HepG2 (cell line): ENCODE results near the gene FITM1. TPM values are rescaled to one million over a fixed set of nuclear protein-coding genes. Genes with fewer than 3 reads are reported as not detected.
A peak's percentile ranks its signal among the peaks of the same experiment; 100 is the strongest.

Source experiments
- CREM ChIP-seq, 2 experiments: sonication (generic) in 1 of 2; formaldehyde crosslinking in 1 of 2; IDR thresholded peaks; 2 replicates each; pipeline versions ENCODE4 v1.4.0 to v1.6.1; 2016 to 2020; ENCODE audit warnings: antibody characterized with exemption in 1 of 2, mild to moderate bottlenecking in 1 of 2, missing genetic modification reagents in 1 of 2
- CSRNP1 ChIP-seq: sonication (generic); formaldehyde crosslinking; IDR thresholded peaks from 2 replicates; pipeline ENCODE4 v1.8.1; 2023; ENCODE audit warnings: mild to moderate bottlenecking, missing genetic modification reagents
- GFI1 ChIP-seq: sonication (generic); formaldehyde crosslinking; IDR thresholded peaks from 2 replicates; pipeline ENCODE4 v1.5.0; 2020; ENCODE audit warnings: missing genetic modification reagents, mild to moderate bottlenecking, borderline replicate concordance
- KDM3A ChIP-seq: IDR thresholded peaks from 2 replicates; pipeline ENCODE4 v1.6.1; 2018; ENCODE audit warnings: low read depth, missing compliant biosample characterization
- KLF12 ChIP-seq: sonication (generic); formaldehyde crosslinking; IDR thresholded peaks from 2 replicates; pipeline ENCODE4 v1.4.0; 2020; ENCODE audit warnings: missing genetic modification reagents, borderline replicate concordance
- MTF1 ChIP-seq: sonication (generic); formaldehyde crosslinking; IDR thresholded peaks from 2 replicates; pipeline ENCODE4 v1.5.0; 2020; ENCODE audit warnings: missing genetic modification reagents
- MYNN ChIP-seq: sonication (generic); formaldehyde crosslinking; IDR thresholded peaks from 2 replicates; pipeline ENCODE4 v1.4.0; 2020; ENCODE audit warnings: mild to moderate bottlenecking, low read depth, missing genetic modification reagents
- NCOR1 ChIP-seq: fragments of 200-600 bp; sonication (generic); IDR thresholded peaks from 2 replicates; pipeline ENCODE4 v1.7.0; 2017; ENCODE audit warnings: antibody characterized with exemption, low read length, borderline replicate concordance
- NFIB ChIP-seq: sonication (generic); formaldehyde crosslinking; IDR thresholded peaks from 2 replicates; pipeline ENCODE4 v1.9.0; 2021; ENCODE audit warnings: missing genetic modification reagents, mild to moderate bottlenecking, borderline replicate concordance
- ONECUT2 ChIP-seq: sonication (generic); formaldehyde crosslinking; IDR thresholded peaks from 2 replicates; pipeline ENCODE4 v1.4.0; 2020; ENCODE audit warnings: missing genetic modification reagents
- RAD51 ChIP-seq: fragments of 450-650 bp; IDR thresholded peaks from 2 replicates; pipeline ENCODE4 v1.6.1; 2016; ENCODE audit warnings: borderline replicate concordance
- RBM22 ChIP-seq: fragments of 200-400 bp; formaldehyde crosslinking; optimal IDR thresholded peaks from 2 replicates; pipeline ENCODE3; 2017; ENCODE audit warnings: mild to moderate bottlenecking, low read length, moderate library complexity
- SNRNP70 ChIP-seq: fragments of 200-400 bp; formaldehyde crosslinking; IDR thresholded peaks from 2 replicates; pipeline ENCODE4 v1.6.1; 2017; ENCODE audit warnings: mild to moderate bottlenecking, low read depth, low read length, moderate library complexity
- TBL1XR1 ChIP-seq: fragments of 150-350 bp; IDR thresholded peaks from 2 replicates; pipeline ENCODE4 v1.6.1; 2014; ENCODE audit warnings: borderline replicate concordance, low read length; ENCODE audit not compliant: partially characterized antibody
- ZMAT3 ChIP-seq: sonication (generic); formaldehyde crosslinking; conservative IDR thresholded peaks from 2 replicates; pipeline ENCODE4 v1.7.0; 2021; ENCODE audit warnings: missing genetic modification reagents
- ZNF121 ChIP-seq: sonication (generic); formaldehyde crosslinking; IDR thresholded peaks from 2 replicates; pipeline ENCODE4 v1.5.0; 2020; ENCODE audit warnings: mild to moderate bottlenecking, missing genetic modification reagents
- ZNF350 ChIP-seq: sonication (generic); formaldehyde crosslinking; IDR thresholded peaks from 2 replicates; pipeline ENCODE4 v1.4.0; 2020; ENCODE audit warnings: mild to moderate bottlenecking, low read depth, missing genetic modification reagents, borderline replicate concordance
- ZNF766 ChIP-seq: sonication (generic); formaldehyde crosslinking; IDR thresholded peaks from 2 replicates; pipeline ENCODE4 v1.5.0; 2020; ENCODE audit warnings: missing genetic modification reagents, borderline replicate concordance
- ZNF879 ChIP-seq: sonication (generic); formaldehyde crosslinking; IDR thresholded peaks from 2 replicates; pipeline ENCODE4 v1.8.1; 2023; ENCODE audit warnings: missing genetic modification reagents
- ZNF891 ChIP-seq: sonication (generic); formaldehyde crosslinking; IDR thresholded peaks from 2 replicates; pipeline ENCODE4 v1.5.0; 2020; ENCODE audit warnings: mild to moderate bottlenecking, missing genetic modification reagents
- ZSCAN9 ChIP-seq: IDR thresholded peaks from 2 replicates; pipeline ENCODE4 v1.6.1; 2016; ENCODE audit warnings: borderline replicate concordance
- polyA plus RNA-seq, 8 experiments: library from polyadenylated mRNA; depleted of rRNA in 3 of 8; stranded (reverse) in 7 of 8; unstranded in 1 of 8; fragments of >200 nt; fragmentation: Illumina TruSeq in 4 of 8; extraction: Trizol in 4 of 8; gene quantifications; 2 replicates each; pipeline versions ENCODE4 v1.2.1 to v1.2.3, GENCODE V29; 2011 to 2016; ENCODE audit warnings: low read depth in 4 of 8, missing spikeins in 1 of 8, mixed read lengths in 1 of 8; ENCODE audit not compliant: insufficient read depth in 1 of 8
- total RNA-seq, 5 experiments: library from RNA; depleted of rRNA; stranded (reverse); fragments of >200 nt; fragmentation: Illumina TruSeq; extraction: Trizol; gene quantifications; 2 replicates each; pipeline ENCODE4 v1.2.3, GENCODE V29; 2016; ENCODE audit warnings: low read depth in 1 of 5
- TF ChIP-seq, protein P1 (sequence below): IDR thresholded peaks from 2 replicates; pipeline ENCODE4 v1.6.1; 2016; ENCODE audit warnings: low read depth, borderline replicate concordance
- TF ChIP-seq, protein P2 (sequence below): sonication (generic); formaldehyde crosslinking; IDR thresholded peaks from 2 replicates; pipeline ENCODE4 v1.5.1; 2020; ENCODE audit warnings: missing genetic modification reagents, mild to moderate bottlenecking, borderline replicate concordance
- TF ChIP-seq, protein P3 (sequence below): sonication (generic); formaldehyde crosslinking; IDR thresholded peaks from 2 replicates; pipeline ENCODE4 v1.5.0; 2020; ENCODE audit warnings: mild to moderate bottlenecking, missing genetic modification reagents, moderate library complexity

FITM1 gene
- total and polyA plus RNA-seq, 2 of the 13 experiments (the other 11 are each of a cell fraction or from before 2014, with no cell fraction given): 2.7 to 5.8 TPM

DNA sequence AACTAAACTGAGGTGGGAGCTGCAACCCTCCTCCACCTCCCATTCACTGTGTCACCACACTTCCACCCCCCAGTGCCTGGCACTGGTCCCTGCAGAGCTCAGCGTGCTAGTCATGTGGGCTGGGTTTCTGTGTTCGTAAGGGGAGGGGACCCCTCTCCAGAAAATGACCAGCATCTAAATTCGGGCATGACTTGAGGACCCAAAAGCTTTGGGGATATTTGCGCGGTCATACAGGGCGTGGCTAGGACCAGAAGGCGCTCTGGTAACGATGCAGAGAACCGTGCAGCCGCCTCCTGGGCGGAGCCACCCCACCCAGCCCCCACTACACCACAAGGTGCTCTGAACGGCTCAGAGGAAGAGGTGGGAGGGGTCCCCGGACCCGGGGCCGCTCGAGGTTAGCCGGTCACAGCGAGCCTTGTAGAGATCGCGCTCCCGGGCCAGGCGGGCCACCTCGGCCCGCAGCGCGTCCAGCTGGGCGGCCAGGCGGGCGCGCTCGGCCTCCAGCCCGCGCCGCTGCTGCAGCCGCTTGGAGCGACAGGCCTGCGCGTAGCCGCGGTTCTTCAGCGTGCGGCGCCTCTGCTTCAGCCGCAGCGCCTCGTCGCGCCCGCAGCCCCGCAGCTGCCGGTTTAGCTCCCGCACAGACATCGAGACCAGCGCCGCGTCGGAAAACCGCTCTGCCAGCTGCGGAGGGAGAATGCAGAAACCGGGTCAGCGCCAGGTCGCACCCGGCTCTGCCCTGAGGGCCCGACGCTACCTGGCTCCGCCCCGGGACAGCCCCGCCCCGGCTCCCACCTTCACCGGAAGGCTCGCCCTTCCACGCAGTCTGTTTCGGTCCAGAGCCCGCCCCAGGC is 49.3 kb upstream of the FITM1 start (continued):
- TF ChIP-seq MYNN: peak; percentile 46; the same call in 1 of the 2 replicates
- TF ChIP-seq, protein P1, sequence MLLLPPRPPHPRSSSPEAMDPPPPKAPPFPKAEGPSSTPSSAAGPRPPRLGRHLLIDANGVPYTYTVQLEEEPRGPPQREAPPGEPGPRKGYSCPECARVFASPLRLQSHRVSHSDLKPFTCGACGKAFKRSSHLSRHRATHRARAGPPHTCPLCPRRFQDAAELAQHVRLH (CRISPR knock-in tag): no peak; the same call in 1 of the 2 replicates
- no peak for TF ChIP-seq CREM (IDR thresholded peaks at IDR 0.05)
- 0 out of 2 replicates have a peak, but pooled peaks have one; percentile 7 for TF ChIP-seq CREM (CRISPR knock-in tag; IDR thresholded peaks at IDR 0.05)
- no peak for TF ChIP-seq RAD51
- peak; percentile 39; the same call in 1 of the 2 replicates for TF ChIP-seq ZNF350 (CRISPR knock-in tag)
- peak; percentile 54; the same call in 1 of the 2 replicates for TF ChIP-seq ZNF766
- TF ChIP-seq, protein P2, sequence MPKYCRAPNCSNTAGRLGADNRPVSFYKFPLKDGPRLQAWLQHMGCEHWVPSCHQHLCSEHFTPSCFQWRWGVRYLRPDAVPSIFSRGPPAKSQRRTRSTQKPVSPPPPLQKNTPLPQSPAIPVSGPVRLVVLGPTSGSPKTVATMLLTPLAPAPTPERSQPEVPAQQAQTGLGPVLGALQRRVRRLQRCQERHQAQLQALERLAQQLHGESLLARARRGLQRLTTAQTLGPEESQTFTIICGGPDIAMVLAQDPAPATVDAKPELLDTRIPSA (CRISPR knock-in tag): 0 out of 2 replicates have a peak, but pooled peaks have one; percentile 19
- no peak for TF ChIP-seq ZNF121 (CRISPR knock-in tag)
- TF ChIP-seq ZSCAN9 (CRISPR knock-in tag): peak; percentile 75; the same call in 1 of the 2 replicates
- TF ChIP-seq ONECUT2: no peak
- no peak for TF ChIP-seq GFI1 (CRISPR knock-in tag)
- TF ChIP-seq SNRNP70: no peak
- peak; percentile 81; the same call in 1 of the 2 replicates for TF ChIP-seq ZNF891
- peak; percentile 81 for TF ChIP-seq ZNF879 (CRISPR knock-in tag)
- TF ChIP-seq KLF12 (CRISPR knock-in tag): peak; percentile 71
- TF ChIP-seq TBL1XR1: no peak
- TF ChIP-seq, protein P3, sequence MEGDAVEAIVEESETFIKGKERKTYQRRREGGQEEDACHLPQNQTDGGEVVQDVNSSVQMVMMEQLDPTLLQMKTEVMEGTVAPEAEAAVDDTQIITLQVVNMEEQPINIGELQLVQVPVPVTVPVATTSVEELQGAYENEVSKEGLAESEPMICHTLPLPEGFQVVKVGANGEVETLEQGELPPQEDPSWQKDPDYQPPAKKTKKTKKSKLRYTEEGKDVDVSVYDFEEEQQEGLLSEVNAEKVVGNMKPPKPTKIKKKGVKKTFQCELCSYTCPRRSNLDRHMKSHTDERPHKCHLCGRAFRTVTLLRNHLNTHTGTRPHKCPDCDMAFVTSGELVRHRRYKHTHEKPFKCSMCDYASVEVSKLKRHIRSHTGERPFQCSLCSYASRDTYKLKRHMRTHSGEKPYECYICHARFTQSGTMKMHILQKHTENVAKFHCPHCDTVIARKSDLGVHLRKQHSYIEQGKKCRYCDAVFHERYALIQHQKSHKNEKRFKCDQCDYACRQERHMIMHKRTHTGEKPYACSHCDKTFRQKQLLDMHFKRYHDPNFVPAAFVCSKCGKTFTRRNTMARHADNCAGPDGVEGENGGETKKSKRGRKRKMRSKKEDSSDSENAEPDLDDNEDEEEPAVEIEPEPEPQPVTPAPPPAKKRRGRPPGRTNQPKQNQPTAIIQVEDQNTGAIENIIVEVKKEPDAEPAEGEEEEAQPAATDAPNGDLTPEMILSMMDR (CRISPR knock-in tag): peak; percentile 2; the same call in 1 of the 2 replicates
- no peak for TF ChIP-seq NCOR1
- TF ChIP-seq RBM22: no peak
- no peak; the same call in 1 of the 2 replicates for TF ChIP-seq KDM3A
- no peak; the same call in 1 of the 2 replicates for TF ChIP-seq CSRNP1 (CRISPR knock-in tag)
- TF ChIP-seq ZMAT3 (CRISPR knock-in tag): peak; percentile 81
- no peak for TF ChIP-seq MTF1 (CRISPR knock-in tag)
- TF ChIP-seq NFIB: no peak
